Activated T-cell treated with anti-CD3 and anti-CD28 coated beads, Interleukin-2, amount 50 U/mL, for 24 hours (primary cell): ENCODE data around the gene HPN.
"Not testable (repeated sequence)": the region's sequence is repeated elsewhere in the genome, so short reads cannot be mapped to it uniquely, and the experiment has no call there.

Experiments used
- DNase-seq: peaks from one replicate; pipeline ENCODE4 v3.0.0-alpha.2; 2020
- H3K27ac Mint-ChIP-seq: 2 replicates; pipeline ENCODE4 v1.8.0; 2020; ENCODE audit warnings: mild to moderate bottlenecking, mixed read lengths
- H3K27me3 Mint-ChIP-seq: 2 replicates; pipeline ENCODE4 v1.8.0; 2020; ENCODE audit warnings: mixed read lengths
- H3K36me3 Mint-ChIP-seq: 2 replicates; pipeline ENCODE4 v1.8.0; 2020; ENCODE audit warnings: low read depth, mixed read lengths
- H3K4me1 Mint-ChIP-seq: 2 replicates; pipeline ENCODE4 v1.8.0; 2020; ENCODE audit warnings: low read depth, mixed read lengths
- H3K4me3 Mint-ChIP-seq: 2 replicates; pipeline ENCODE4 v1.8.0; 2020; ENCODE audit warnings: mild to moderate bottlenecking, moderate library complexity, mixed read lengths
- H3K9me3 Mint-ChIP-seq: 2 replicates; pipeline ENCODE4 v1.8.0; 2020; ENCODE audit warnings: mixed read lengths

The HPN gene

GRCh38 chr19:35093941-35094647 lies 52.6 kb downstream of the HPN start:
- H3K9me3 Mint-ChIP-seq, result no peaks in the 10 kb centered on the region
- H3K4me1 Mint-ChIP-seq, result peaks cover 5% of the 10 kb centered on the region
- no peak for DNase-seq
- H3K36me3 Mint-ChIP-seq, result no peaks in the 10 kb centered on the region
- H3K27me3 Mint-ChIP-seq, result peaks cover 11% of the 10 kb centered on the region
- H3K4me3 Mint-ChIP-seq, result no peak overlapping the region
- H3K27ac Mint-ChIP-seq, result no peak overlapping the region

DNA sequence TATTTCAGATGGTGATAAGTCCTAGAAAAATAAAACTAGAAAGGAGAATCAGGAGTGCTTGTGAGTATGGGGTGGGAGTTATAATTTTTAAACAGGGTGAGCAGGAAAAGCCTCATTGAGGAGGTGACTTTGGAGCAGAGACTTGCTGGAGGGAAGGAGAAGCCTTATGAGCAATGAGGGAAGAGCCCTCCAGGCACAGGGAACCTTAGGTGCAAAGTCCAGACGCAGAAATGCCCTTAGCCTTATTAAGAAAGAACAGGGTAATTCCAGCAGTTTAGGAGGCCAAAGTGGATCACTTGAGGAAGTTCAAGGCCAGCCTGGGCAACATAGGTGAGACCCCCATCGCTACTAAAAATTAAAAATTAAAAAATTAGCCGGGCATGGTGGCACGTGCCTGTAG lies 53.1 kb downstream of the HPN start:
- Mint-ChIP-seq H3K4me3 (no peak overlapping the region), H3K27me3 (peaks cover 11% of the 10 kb centered on the region), H3K36me3 (no peaks in the 10 kb centered on the region), H3K9me3 (no peaks in the 10 kb centered on the region), H3K4me1 (peaks cover 5% of the 10 kb centered on the region), H3K27ac (no peak overlapping the region)
- DNase-seq, result no peak

DNA sequence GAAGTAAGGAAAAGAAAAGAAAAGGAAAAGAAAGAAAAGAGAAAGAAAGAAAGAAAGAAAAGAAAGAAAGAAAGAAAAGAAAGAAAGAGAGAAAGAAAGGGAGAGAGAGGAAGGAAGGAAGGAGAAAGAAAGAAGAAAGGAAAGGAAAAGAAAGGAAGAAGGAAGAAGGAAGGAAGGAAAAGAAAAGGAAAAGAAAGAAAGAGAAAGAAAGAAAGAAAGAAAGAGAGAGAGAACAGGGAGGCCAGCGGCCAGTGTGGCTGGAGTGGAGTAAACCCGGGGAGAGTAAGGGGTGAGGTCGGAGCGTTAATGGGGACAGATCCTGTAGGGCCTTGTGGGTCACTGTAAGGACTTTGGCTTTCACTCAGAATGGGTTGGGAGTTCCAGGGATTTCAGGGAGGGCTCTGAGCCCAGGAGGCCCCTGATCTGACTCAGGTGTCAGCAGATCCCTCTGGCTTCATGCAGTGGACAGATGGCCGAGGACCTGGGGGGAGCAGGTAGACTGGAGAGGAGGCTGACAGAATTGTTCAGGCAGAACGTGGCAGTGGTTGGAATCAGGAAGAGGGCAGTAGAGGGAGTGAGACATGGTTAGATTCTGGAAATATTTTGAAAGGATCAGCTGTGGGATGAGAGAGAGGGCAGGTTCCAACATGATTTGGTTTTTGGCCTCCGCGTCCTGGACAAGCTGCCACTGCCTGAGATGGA lies 54.3 kb downstream of the HPN start:
- Mint-ChIP-seq H3K27ac (no peak overlapping the region), H3K9me3 (no peaks in the 10 kb centered on the region), H3K27me3 (peaks cover 3% of the 10 kb centered on the region), H3K4me3 (no peak overlapping the region), H3K4me1 (no peaks in the 10 kb centered on the region), H3K36me3 (no peaks in the 10 kb centered on the region)
- no peak for DNase-seq

DNA sequence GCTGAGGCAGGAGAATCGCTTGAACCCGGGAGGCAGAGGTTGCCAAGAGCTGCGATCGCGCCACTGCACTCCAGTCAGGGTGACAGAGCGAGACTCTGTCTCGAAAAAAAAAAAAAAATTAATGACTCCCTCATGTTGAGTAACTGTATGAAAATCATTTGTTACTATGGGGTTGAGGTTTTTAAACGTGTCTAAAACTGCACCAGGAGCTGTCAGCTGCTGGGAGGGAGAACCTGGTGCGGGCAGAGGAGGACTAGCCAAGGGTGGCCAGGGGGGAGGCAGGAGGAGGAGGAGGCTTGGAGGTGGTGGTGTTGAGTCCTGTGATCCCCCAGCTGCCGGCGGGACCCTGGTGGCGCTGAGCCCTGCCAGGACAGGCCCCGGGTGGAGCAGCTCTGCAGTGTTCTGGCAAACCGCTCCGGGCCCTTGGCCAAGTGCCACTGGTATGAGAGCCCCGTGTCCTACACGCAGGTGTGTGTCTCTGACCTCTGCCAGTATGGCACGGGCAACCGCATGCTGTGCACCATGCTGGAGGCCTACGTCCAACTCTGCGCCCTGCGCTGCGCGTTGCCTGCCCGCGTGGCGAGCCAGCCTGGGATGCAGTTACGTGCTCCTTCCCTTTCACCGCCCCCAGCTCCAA lies 57.0 kb downstream of the HPN start:
- H3K27me3 Mint-ChIP-seq, result no peaks in the 10 kb centered on the region
- no peaks in the 10 kb centered on the region for H3K4me1 Mint-ChIP-seq
- no peak overlapping the region for H3K4me3 Mint-ChIP-seq
- DNase-seq, result no peak
- no peaks in the 10 kb centered on the region for H3K36me3 Mint-ChIP-seq
- no peaks in the 10 kb centered on the region for H3K9me3 Mint-ChIP-seq
- no peak overlapping the region for H3K27ac Mint-ChIP-seq

GRCh38 chr19:35099155-35099896 lies 57.8 kb downstream of the HPN start:
- H3K4me1 Mint-ChIP-seq, result no peaks in the 10 kb centered on the region
- H3K4me3 Mint-ChIP-seq, result no peak overlapping the region
- no peaks in the 10 kb centered on the region for H3K9me3 Mint-ChIP-seq
- DNase-seq, result no peak
- no peaks in the 10 kb centered on the region for H3K36me3 Mint-ChIP-seq
- H3K27me3 Mint-ChIP-seq, result no peaks in the 10 kb centered on the region
- no peak overlapping the region for H3K27ac Mint-ChIP-seq

DNA sequence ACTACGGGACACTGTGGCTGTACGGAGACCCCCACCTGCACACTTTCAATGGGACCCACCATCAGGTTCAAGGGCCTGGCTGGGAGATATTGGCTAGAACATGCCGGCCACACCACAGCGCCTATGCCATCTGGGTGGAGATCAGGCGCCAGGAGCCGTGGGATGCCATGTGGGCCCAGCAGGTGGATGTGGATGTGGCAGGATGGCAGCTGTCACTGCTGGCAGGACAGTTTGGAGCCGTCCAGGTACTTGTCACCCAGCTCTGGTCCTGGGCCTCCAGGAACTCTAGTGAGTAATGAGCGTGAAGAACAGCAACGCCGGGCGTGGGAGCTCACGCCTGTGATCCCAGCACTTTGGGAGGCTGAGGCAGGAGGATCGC lies 58.4 kb downstream of the HPN start:
- DNase-seq, result no peak
- Mint-ChIP-seq H3K4me3 (no peak overlapping the region), H3K27me3 (no peaks in the 10 kb centered on the region), H3K9me3 (no peaks in the 10 kb centered on the region), H3K4me1 (no peaks in the 10 kb centered on the region), H3K36me3 (no peaks in the 10 kb centered on the region), H3K27ac (no peak overlapping the region)

DNA sequence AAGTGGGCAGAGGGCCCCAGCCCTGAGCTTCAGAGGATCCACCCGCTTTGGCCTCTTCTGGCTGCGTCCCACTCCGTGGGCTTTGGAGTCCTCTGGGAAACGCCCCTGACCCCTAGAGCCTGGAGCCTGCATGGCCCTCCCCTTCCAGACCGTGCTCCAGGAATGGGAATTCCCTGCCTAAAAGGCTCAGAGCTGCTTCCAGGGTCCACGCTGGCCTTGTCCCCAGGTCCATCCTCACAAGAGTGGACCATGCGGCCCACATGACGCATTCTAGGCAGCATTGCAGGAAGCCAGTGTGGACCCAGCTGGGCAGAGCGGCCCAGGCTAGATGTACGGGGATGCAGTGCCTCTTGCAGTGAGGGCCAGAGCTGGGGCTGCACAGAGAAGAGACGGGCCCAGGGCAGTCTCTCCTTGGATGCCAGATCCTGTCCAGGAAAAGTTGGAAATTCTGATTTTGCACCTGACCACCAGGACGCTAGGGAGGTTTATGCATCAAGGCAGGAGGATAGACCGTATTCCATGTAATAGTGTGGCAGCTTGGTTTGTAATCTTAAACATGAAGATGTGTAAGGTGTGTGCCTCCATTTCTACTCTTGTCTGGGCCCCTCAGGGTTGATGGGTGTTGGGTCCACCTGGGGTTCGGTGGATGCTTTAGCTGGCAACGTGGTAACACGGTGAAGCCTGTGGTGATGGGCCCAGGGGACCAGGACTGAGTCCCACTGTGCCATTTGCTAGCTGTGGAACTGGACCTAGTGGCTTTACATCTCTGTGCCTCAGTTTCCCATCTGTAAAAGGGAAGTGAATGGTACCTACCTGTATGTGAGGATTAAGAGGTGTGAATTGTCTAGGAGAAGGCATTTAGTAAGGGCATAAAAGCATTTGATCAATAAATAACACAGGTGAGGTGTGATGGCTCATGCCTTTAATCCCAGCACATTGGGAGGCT lies 59.3 kb downstream of the HPN start:
- no peak overlapping the region for H3K27ac Mint-ChIP-seq
- DNase-seq, result no peak

DNA sequence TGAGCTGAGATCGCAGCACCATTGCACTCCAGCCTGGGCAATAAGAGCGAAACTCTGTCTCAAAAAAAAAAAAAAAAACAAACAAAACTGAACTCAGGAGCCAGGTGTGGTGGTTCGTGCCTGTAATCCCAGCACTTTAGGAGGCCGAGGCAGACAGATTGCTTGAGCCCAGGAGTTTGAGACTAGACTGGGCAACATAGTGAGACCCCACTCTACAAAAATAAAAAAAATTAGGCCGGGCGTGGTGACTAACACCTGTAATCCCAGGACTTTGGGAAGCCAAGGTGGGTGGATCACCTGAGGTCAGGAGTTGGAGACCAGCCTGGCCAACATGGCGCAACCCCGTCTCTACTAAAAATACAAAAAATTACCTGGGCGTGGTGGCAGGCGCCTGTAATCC lies 60.4 kb downstream of the HPN start:
- not testable (repeated sequence) for H3K4me1 Mint-ChIP-seq, H3K4me3 Mint-ChIP-seq, H3K9me3 Mint-ChIP-seq, H3K27me3 Mint-ChIP-seq, H3K27ac Mint-ChIP-seq, H3K36me3 Mint-ChIP-seq, DNase-seq

More for the DNA sequence above, 59.3 kb downstream of the HPN start:
- Mint-ChIP-seq H3K36me3 (no peaks in the 10 kb centered on the region), H3K4me1 (no peaks in the 10 kb centered on the region), H3K27me3 (no peaks in the 10 kb centered on the region), H3K9me3 (no peaks in the 10 kb centered on the region), H3K4me3 (no peak overlapping the region)

- not testable (repeated sequence) for H3K4me1 Mint-ChIP-seq, H3K27me3 Mint-ChIP-seq, DNase-seq, H3K36me3 Mint-ChIP-seq, H3K27ac Mint-ChIP-seq, H3K9me3 Mint-ChIP-seq, H3K4me3 Mint-ChIP-seq
Observed at GRCh38 chr19:35103614-35104013, 62.1 kb downstream of the HPN start.

- Mint-ChIP-seq H3K9me3 (no peaks in the 10 kb centered on the region), H3K27me3 (no peaks in the 10 kb centered on the region), H3K4me3 (no peak overlapping the region), H3K27ac (no peak overlapping the region), H3K4me1 (peaks cover 8% of the 10 kb centered on the region), H3K36me3 (no peaks in the 10 kb centered on the region)
- DNase-seq, result no peak
Observed at GRCh38 chr19:35104361-35104760, 62.8 kb downstream of the HPN start.

DNA sequence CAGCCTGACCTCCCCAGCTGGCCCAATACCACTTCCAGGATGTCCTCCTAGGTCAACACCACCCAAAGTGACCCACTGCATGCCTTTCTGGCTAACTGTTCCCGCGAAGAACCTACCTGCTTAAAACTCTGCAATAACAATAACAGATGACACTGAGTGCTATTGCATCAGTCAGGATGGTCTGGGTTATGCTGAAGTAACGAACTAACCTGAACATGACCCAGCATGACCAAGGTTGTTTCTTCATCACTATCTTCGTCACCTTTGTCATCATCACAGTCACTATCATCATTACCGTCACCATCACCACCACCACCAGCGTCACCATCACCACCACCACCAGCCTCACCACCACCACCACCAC lies 63.5 kb downstream of the HPN start:
- Mint-ChIP-seq H3K9me3 (no peaks in the 10 kb centered on the region), H3K36me3 (no peaks in the 10 kb centered on the region)
- no peak for DNase-seq

DNA sequence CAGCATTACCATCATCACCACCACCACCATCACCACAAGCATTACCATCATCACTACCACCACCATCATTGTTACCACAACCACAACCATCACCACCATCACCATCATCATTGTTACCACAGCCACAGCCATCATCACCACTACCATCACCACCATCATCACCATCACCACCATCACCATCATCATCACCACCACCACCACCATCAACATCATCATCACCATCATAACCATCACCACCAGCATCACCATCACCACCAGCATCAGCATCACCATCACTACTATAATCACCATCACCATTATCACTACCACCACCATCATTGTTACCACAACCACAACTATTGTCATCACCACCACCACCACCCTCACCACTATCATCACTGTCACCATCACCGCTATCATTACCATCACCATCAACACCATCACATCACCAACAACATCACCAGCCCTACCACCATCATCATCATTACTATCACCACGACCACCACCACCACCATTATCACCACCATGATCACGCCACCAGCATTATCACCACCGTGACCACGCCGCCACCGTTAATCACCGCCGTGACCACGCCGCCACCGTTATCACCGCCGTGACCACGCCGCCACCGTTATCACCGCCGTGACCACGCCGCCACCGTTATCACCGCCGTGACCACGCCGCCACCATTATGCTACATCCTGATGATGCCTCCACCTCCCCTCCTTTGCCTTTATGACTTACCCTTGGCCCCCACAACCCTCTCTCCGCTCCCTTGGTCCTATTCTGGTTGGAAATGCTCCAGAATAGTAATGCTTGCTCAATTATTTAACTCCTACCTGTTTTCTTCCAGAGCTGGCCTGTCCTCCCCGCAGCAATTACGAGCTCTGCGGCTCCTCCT lies 64.1 kb downstream of the HPN start:
- Mint-ChIP-seq H3K4me3 (no peak overlapping the region), H3K27me3 (peaks cover 5% of the 10 kb centered on the region), H3K27ac (no peak overlapping the region), H3K4me1 (peaks cover 8% of the 10 kb centered on the region), H3K9me3 (no peaks in the 10 kb centered on the region), H3K36me3 (no peaks in the 10 kb centered on the region)
- DNase-seq, result no peak

More for the DNA sequence above, 63.5 kb downstream of the HPN start:
- peaks cover 8% of the 10 kb centered on the region for H3K4me1 Mint-ChIP-seq
- H3K27ac Mint-ChIP-seq, result no peak overlapping the region
- H3K4me3 Mint-ChIP-seq, result no peak overlapping the region
- H3K27me3 Mint-ChIP-seq, result peaks cover 5% of the 10 kb centered on the region

DNA sequence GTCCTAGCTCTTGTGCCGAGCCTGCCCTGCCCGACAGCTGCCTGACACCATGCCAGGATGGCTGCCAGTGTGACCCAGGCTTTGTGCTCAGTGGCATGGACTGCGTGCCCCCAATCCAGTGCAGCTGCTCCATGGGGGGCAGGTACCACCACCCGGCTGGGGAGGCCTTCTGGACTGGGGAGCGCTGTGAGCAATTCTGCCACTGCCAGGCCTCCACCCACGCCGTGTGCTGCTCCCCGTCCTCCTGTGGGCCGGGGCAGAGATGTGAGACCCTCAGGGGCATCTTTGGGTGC lies 64.7 kb downstream of the HPN start:
- DNase-seq, result no peak
- no peaks in the 10 kb centered on the region for H3K36me3 Mint-ChIP-seq
- H3K27ac Mint-ChIP-seq, result no peak overlapping the region
- no peaks in the 10 kb centered on the region for H3K9me3 Mint-ChIP-seq
- H3K27me3 Mint-ChIP-seq, result peaks cover 5% of the 10 kb centered on the region
- no peak overlapping the region for H3K4me3 Mint-ChIP-seq
- peaks cover 8% of the 10 kb centered on the region for H3K4me1 Mint-ChIP-seq
